MV-4-11 (cell line): ENCODE results near the gene DSCAM.
"Not testable (repeated sequence)": the region's sequence is repeated elsewhere in the genome, so short reads cannot be mapped to it uniquely, and the experiment has no call there.

Source experiments
- DNase-seq: peaks from one replicate; lab custom pipeline; 2025; lab: John Stamatoyannopoulos, UW

DSCAM gene

DNA sequence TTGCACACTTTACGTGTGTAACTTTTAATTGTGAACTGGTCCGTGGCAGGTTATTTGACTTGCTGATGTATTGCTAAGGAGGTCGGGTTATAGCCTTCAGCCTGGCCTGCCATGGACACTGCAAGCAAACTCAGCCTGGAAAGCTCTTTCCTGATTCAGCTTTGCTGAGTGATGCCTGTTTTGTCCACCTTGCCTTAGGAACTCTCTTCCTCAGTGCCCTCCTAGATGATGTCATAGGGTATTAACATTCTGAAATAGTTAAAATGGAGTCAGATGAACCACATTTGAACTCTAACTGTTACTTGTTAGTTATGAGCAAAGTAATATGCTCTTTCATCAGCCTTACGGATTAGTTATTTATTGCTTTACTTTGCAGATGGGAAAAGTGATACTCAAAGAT is 533.7 kb downstream of the DSCAM start:
- no peak for DNase-seq

DNA sequence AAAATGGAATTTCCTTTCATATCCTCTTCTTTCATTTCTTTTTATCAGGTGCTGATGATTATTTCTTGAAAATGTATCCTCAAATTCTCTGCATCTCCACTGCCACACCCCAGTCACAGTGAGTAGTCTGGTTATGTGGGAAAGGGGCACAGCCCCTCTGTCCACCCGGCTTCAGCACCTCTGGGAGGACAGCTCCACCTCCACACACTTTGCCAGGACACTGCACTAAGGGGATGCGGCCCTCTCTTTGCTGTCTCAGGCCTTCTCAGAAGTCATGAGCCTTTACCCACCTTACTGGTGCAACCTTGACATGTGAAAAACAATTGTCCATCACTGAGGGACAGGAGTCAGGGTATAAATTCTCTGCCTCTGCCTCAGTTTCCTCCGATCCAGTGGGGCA is 546.7 kb downstream of the DSCAM start:
- DNase-seq = no peak

DNA sequence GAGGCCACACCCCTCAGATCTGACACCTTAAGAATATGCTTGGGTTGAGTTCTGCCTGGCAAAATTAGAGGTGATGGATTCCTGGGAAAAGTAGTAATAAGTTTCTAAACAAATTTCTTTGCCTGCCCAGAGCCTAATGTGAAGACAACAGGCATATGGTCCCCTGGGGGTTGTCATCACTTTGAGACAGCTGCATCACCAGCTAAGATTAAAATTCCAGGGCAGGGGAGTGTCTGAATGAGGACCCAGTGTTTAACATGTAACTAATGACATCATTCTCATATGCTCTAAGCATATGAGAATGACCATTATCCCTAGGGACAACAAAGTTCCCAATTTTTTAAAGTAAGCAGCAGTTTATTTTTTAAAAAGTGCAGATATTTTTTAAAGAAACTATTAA is 547.5 kb downstream of the DSCAM start:
- DNase-seq = no peak

- no peak for DNase-seq
Measured at GRCh38 chr21:40294345-40294744, 552.6 kb downstream of the DSCAM start.

DNA sequence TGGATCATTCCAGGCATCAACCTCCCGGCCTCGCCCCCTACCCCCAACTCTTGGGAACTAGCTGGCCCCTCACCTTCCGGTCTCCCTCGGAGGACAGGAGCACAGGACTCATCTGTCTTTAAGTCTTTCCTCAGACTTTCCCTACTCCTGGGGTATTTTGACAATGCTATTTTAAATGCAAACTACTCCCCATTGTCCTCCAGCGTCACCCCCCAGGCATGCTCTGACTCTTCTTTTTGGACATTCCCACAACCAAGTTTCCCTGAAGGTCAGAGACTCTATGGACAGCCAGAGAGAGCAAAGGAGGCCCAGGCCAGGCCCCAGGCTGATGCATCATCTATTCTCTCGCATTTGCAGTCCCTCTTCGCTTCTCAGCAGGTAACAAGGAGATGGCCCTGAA is 555.4 kb downstream of the DSCAM start:
- DNase-seq = no peak

- DNase-seq = no peak
Measured at GRCh38 chr21:40284409-40284808, 562.5 kb downstream of the DSCAM start.

- DNase-seq = no peak
Measured at GRCh38 chr21:40282912-40283886, 563.8 kb downstream of the DSCAM start.

- no peak for DNase-seq
Measured at GRCh38 chr21:40278345-40278744, 568.6 kb downstream of the DSCAM start.

- no peak for DNase-seq
Measured at GRCh38 chr21:40276001-40276400, 571.0 kb downstream of the DSCAM start.

DNA sequence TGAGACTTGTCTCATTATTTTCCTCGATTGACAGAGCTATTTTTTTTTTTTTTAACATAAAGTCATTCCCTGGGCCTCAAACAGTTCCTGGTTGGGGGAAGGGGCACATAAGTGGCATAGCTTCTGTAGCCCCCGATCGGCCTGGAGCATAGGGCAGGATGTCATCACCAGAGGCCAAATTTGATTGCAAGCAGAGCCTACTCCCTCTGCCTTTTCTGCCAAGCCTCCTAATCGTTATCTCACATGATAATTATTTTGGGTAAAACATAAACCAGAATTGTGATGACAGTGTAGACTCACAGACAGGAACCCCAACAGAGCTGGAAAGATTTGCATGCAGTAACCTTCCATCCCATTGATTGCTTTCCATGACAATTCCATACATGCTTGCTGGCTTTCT is 574.9 kb downstream of the DSCAM start:
- DNase-seq = no peak

DNA sequence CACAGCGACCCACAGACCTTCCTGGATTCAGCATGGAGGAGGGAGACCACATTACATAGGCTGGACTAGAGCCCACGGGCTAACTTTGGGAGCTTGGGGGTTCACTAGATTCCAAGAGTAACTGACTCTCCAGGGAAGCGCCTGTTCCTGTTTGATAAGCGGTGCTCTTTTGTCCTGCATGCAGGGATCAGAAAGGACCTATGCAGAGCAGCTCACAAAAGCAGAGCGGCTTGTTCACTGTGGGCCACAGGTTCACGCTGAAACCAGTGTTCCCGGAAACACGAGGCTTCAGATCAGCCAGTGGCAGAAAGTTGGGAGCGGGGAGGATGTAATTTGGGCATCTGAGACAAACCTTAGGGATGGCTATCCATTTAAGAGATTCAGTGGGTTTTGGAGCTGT is 575.8 kb downstream of the DSCAM start:
- DNase-seq = no peak

DNA sequence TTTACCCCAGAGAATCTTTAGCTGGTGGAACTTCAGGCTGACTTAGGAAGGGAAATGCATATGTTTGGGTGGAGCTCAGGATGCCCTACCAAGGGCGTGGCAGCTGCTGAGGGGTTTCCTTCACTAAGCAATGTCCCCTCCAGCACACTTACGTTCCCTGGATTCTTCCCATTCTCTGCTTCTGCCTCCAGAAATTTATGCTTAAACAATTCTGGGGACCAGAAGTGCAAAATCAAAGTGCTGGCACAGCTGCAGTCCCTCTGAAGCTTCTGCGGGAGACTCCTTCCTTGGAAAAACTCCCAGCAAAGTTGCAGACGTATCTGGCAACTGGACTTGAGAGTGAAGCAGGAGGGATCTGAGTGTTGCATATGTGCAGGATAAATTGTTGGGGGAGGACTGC is 576.9 kb downstream of the DSCAM start:
- no peak for DNase-seq

DNA sequence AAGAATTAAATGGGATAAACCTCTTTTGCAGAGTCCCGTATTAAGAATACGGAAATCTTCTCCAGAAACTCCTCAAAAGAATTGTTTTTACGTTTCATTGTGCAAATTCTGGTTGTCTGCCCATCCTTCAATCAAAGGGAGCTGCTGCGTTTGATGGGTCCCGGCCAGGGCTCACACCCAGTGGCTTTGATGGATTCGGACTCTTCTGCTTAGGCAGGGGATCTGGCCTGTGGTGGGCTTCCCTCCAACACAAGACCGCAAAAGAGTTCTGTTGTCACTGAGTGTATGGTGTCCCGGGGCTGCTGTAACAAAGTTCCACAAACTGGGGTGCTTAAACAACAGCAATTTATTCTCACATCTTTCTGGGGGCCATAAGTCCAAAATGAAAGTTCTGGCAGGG is 577.7 kb downstream of the DSCAM start:
- DNase-seq = no peak

GRCh38 chr21:40258456-40258855 is 588.5 kb downstream of the DSCAM start:
- DNase-seq = not testable (repeated sequence)

DNA sequence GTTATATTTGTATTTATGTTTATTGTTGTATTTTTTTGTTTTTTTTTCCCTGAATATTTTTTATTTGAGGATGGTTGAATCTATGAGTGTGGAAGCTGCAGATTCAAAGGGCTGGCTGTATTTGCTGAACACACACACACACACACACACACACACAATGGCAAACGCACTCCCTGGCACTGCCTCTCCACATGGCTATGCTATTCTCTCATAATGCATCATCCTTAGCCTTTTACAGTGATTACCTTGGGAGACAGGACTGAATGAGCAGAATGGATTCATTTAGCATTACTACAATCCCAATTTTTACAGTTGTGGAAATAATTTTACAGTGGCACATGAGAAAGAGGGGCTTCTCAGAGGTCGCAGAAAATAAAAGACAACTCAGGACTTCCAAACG is 589.6 kb downstream of the DSCAM start:
- no peak for DNase-seq

GRCh38 chr21:40255518-40256444 is 591.2 kb downstream of the DSCAM start:
- no peak for DNase-seq

GRCh38 chr21:40254540-40255465 is 592.2 kb downstream of the DSCAM start:
- DNase-seq = no peak

DNA sequence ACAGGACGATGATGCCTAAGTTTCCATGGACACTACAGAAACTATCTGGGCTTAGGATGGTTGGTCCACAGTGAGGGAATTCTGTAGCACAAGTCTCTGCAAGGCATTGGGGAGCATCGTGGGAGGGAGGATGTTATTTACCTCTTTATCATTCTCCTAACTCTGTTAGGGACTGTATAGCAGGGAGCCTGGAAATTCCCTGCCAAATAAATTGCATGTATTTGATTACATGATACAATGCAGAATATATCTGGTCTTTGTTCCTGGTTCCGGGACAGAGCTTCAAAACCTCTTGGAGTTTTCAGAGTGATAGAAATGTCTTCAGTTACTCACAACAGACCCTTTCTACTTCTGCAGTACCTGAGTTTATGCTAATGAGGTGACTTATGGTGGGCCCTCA is 593.8 kb downstream of the DSCAM start:
- DNase-seq = no peak

GRCh38 chr21:40250514-40251294 is 596.3 kb downstream of the DSCAM start:
- DNase-seq = no peak

DNA sequence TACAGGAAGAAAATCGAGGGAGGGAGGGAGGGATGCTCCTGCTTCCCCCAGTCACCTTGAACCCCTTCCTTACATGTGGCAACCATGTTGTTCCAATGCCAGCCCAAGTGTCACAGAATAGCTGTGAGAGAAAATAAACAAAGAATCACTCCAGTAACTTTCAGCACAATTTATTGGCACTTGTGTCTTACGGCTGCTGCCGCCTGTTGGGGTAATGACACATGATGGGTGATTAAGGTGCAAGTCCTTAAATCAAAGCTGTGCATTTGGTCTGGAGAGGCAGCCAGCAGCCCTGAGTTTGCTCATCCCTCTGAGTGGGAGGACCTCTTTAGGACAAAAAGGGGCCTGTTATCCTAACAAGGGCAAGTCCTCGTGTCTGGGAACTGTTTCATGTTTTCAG is 602.0 kb downstream of the DSCAM start:
- DNase-seq = no peak

DNA sequence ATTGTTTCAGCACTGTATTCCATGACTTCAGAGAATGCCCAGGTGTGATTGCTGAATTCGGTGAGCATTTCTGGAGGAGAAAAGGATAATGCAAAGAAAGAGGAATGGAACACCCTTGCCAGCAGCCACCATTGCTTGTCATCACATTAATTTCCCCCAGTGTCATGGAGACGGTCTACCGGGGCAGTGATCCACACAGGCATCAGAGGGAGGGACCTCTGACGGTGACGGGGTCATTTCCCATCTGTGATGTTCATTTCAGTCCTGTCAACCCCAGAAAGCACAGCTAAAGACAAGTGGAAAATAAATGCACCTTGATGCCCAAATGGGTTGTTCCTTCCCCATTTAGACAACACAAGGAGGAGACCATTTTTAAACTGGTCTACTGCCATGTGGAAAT is 603.3 kb downstream of the DSCAM start:
- no peak for DNase-seq
